H1 (cell line): ENCODE results near the gene KPNA6. TPM values are rescaled to one million over a fixed set of nuclear protein-coding genes. Genes with fewer than 3 reads are reported as not detected.

Experiments used
- CTCF ChIA-PET: fragments of 300-600 bp; sonication (Branson Sonifier 250); formaldehyde crosslinking; loops from one replicate; lab custom pipeline; 2021; ENCODE audit not compliant: partially characterized antibody; lab: Charles Lee
- POLR2A ChIA-PET: fragments of 300-600 bp; sonication (Branson Sonifier 250); formaldehyde crosslinking; loops from one replicate; lab custom pipeline; 2021; ENCODE audit warnings: inconsistent platforms; ENCODE audit not compliant: partially characterized antibody; lab: Charles Lee
- DNase-seq, 2 experiments: peaks; one replicate each; pipeline versions ENCODE4 v3.0.0 to v3.0.0-alpha.2; 2010 to 2022; ENCODE audit warnings: low spot score in 2 of 2, low read depth in 1 of 2, mixed read lengths in 1 of 2
- FAIRE-seq: peaks from 2 replicates; lab custom pipeline; 2011; peaks lifted over from hg19 to GRCh38; lab: Jason Lieb, UNC
- H2AFZ ChIP-seq: 2 replicates; pipeline ENCODE4 v1.8.1; 2012; ENCODE audit warnings: low read length, inconsistent platforms
- H2AK5ac ChIP-seq: 2 replicates; pipeline ENCODE4 v1.6.1; 2013; ENCODE audit warnings: low read depth, low read length
- H2BK120ac ChIP-seq: replicated peaks from 2 replicates; pipeline ENCODE3; 2013; ENCODE audit warnings: low read depth, low read length, inconsistent platforms
- H2BK12ac ChIP-seq: 2 replicates; pipeline ENCODE4 v1.6.1; 2013; ENCODE audit warnings: low read depth, low read length
- H2BK15ac ChIP-seq: 2 replicates; pipeline ENCODE4 v1.6.1; 2013; ENCODE audit warnings: low read length
- H2BK20ac ChIP-seq: 2 replicates; pipeline ENCODE4 v1.6.1; 2013; ENCODE audit warnings: low read length
- H2BK5ac ChIP-seq: 2 replicates; pipeline ENCODE4 v1.6.1; 2013; ENCODE audit warnings: low read depth, low read length
- H3K14ac ChIP-seq: 2 replicates; pipeline ENCODE4 v1.6.1; 2013; ENCODE audit warnings: inconsistent platforms; ENCODE audit not compliant: insufficient read length
- H3K18ac ChIP-seq: 2 replicates; pipeline ENCODE4 v1.6.1; 2013; ENCODE audit warnings: low read length; ENCODE audit errors: extremely low read depth
- H3K23ac ChIP-seq: 2 replicates; pipeline ENCODE4 v1.6.1; 2013; ENCODE audit warnings: inconsistent platforms; ENCODE audit not compliant: insufficient read length
- H3K23me2 ChIP-seq: 2 replicates; pipeline ENCODE4 v1.6.1; 2013; ENCODE audit warnings: low read depth, low read length
- H3K27ac ChIP-seq: 2 replicates; pipeline ENCODE4 v1.6.1; 2011; ENCODE audit warnings: low read depth, low read length, inconsistent platforms
- H3K27me3 ChIP-seq, 4 experiments: replicated peaks in 1 of 4; 1 replicate in 1 of 4; 2 replicates in 3 of 4; pipeline versions ENCODE4 v1.6.1 to v1.8.1; 2011 to 2013; ENCODE audit warnings: low read length in 3 of 4, mild to moderate bottlenecking in 3 of 4, inconsistent platforms in 2 of 4, mixed read lengths in 2 of 4, moderate library complexity in 1 of 4; ENCODE audit not compliant: control insufficient read depth in 3 of 4, insufficient read depth in 3 of 4; ENCODE audit errors: extremely low read depth in 1 of 4
- H3K36me3 ChIP-seq, 4 experiments: 2 replicates each; pipeline versions ENCODE4 v1.6.1 to v1.8.1; 2011 to 2013; ENCODE audit warnings: mild to moderate bottlenecking in 4 of 4, low read length in 3 of 4, moderate library complexity in 2 of 4, control low read depth in 1 of 4, inconsistent platforms in 1 of 4; ENCODE audit not compliant: insufficient read depth in 4 of 4, control insufficient read depth in 2 of 4
- H3K4ac ChIP-seq: replicated peaks from 2 replicates; pipeline ENCODE3; 2013; ENCODE audit warnings: low read length, low read depth, mixed read lengths, inconsistent platforms; ENCODE audit not compliant: insufficient read length
- H3K4me1 ChIP-seq, 4 experiments: replicated peaks in 1 of 4; 1 replicate in 1 of 4; 2 replicates in 3 of 4; pipeline versions ENCODE4 v1.6.1 to v1.8.1; 2011 to 2013; ENCODE audit warnings: low read length in 3 of 4, inconsistent platforms in 2 of 4, mixed read lengths in 1 of 4; ENCODE audit not compliant: insufficient read depth in 4 of 4, control insufficient read depth in 3 of 4
- H3K4me2 ChIP-seq, 2 experiments: 2 replicates each; pipeline versions ENCODE4 v1.6.1 to v1.8.1; 2011 to 2013; ENCODE audit warnings: low read depth in 2 of 2, low read length in 2 of 2, control low read depth in 1 of 2, inconsistent platforms in 1 of 2, mild to moderate bottlenecking in 1 of 2; ENCODE audit not compliant: insufficient read depth in 1 of 2
- H3K4me3 ChIP-seq, 4 experiments: fragments of 200-600, 300-600 bp in 1 of 4; sonication (generic), shearing (Covaris generic), sonication (Bioruptor Twin) in 1 of 4; 2 replicates each; pipeline versions ENCODE4 v1.5.1 to v1.8.1; 2011 to 2016; ENCODE audit warnings: low read length in 4 of 4, low read depth in 3 of 4, control low read depth in 2 of 4, inconsistent platforms in 2 of 4, mild to moderate bottlenecking in 2 of 4, mixed read lengths in 1 of 4, moderate library complexity in 1 of 4; ENCODE audit not compliant: insufficient read depth in 2 of 4; ENCODE audit errors: extremely low read depth in 1 of 4
- H3K56ac ChIP-seq: replicated peaks from 2 replicates; pipeline ENCODE3; 2013; ENCODE audit warnings: low read depth, mild to moderate bottlenecking, mixed read lengths, low read length, inconsistent platforms; ENCODE audit not compliant: insufficient read length
- H3K79me1 ChIP-seq: 2 replicates; pipeline ENCODE4 v1.6.1; 2013; ENCODE audit warnings: low read depth, low read length, control low read depth
- H3K79me2 ChIP-seq, 2 experiments: 2 replicates each; pipeline versions ENCODE4 v1.6.1 to v1.8.1; 2012 to 2013; ENCODE audit warnings: low read length in 2 of 2, mild to moderate bottlenecking in 2 of 2, inconsistent platforms in 1 of 2; ENCODE audit not compliant: insufficient read depth in 2 of 2, control insufficient read depth in 1 of 2
- H3K9ac ChIP-seq, 4 experiments: replicated peaks in 1 of 4; 1 replicate in 1 of 4; 2 replicates in 3 of 4; pipeline versions ENCODE4 v1.6.1 to v1.8.1; 2011 to 2013; ENCODE audit warnings: low read depth in 3 of 4, low read length in 3 of 4, control low read depth in 2 of 4, mild to moderate bottlenecking in 2 of 4, moderate library complexity in 2 of 4, inconsistent platforms in 1 of 4; ENCODE audit errors: extremely low read depth in 1 of 4
- H3K9me3 ChIP-seq, 2 experiments: 2 replicates each; pipeline versions ENCODE4 v1.6.1 to v1.8.1; 2012 to 2013; ENCODE audit warnings: mild to moderate bottlenecking in 2 of 2, moderate library complexity in 2 of 2, control low read depth in 1 of 2, inconsistent platforms in 1 of 2, low read depth in 1 of 2, low read length in 1 of 2, mixed read lengths in 1 of 2; ENCODE audit not compliant: insufficient read depth in 2 of 2
- H4K20me1 ChIP-seq, 2 experiments: replicated peaks in 1 of 2; 2 replicates each; pipeline versions ENCODE3 to v1.8.1; 2011 to 2013; ENCODE audit warnings: inconsistent platforms in 2 of 2, low read length in 2 of 2, mild to moderate bottlenecking in 1 of 2; ENCODE audit not compliant: insufficient read depth in 2 of 2, control insufficient read depth in 1 of 2
- H4K5ac ChIP-seq: 2 replicates; pipeline ENCODE4 v1.6.1; 2013; ENCODE audit warnings: low read length, low read depth, mixed read lengths, inconsistent platforms; ENCODE audit not compliant: insufficient read length
- H4K8ac ChIP-seq: 2 replicates; pipeline ENCODE4 v1.8.0; 2013; ENCODE audit warnings: mild to moderate bottlenecking, moderate library complexity, low read length, inconsistent platforms; ENCODE audit not compliant: insufficient read depth; ENCODE audit errors: extremely low read depth
- H4K91ac ChIP-seq: replicated peaks from 2 replicates; pipeline ENCODE3; 2013; ENCODE audit warnings: low read length, mixed read lengths, inconsistent platforms; ENCODE audit not compliant: insufficient read length
- EP300 ChIP-seq, 2 experiments: IDR thresholded peaks; 1 replicate in 1 of 2; 2 replicates in 1 of 2; pipeline ENCODE4 v1.6.1; 2011 to 2012; ENCODE audit warnings: low read depth in 2 of 2, low read length in 2 of 2, mild to moderate bottlenecking in 2 of 2, borderline replicate concordance in 1 of 2, inconsistent platforms in 1 of 2, moderate library complexity in 1 of 2
- KDM4A ChIP-seq: IDR thresholded peaks from one replicate; pipeline ENCODE4 v1.7.1; 2012; ENCODE audit warnings: low read depth, mild to moderate bottlenecking, moderate library complexity, low read length, inconsistent platforms; ENCODE audit not compliant: severe bottlenecking
- KDM5A ChIP-seq: fragments of 200-600 bp; IDR thresholded peaks from 2 replicates; pipeline ENCODE4 v1.7.1; 2012; ENCODE audit warnings: mild to moderate bottlenecking, low read length, inconsistent platforms, mixed read lengths
- RFX5 ChIP-seq: IDR thresholded peaks from 2 replicates; pipeline ENCODE4 v1.6.1; 2011; ENCODE audit warnings: low read depth, low read length, improper control_type of control experiment, borderline replicate concordance
- WGBS, 2 experiments: shearing (Covaris generic) in 1 of 2; methylation state at CpG; one replicate each; pipeline versions ENCODE4 v1.1.6 to v1.1.7; 2013 to 2015; ENCODE audit warnings: low lambda C conversion rate in 2 of 2, mixed read lengths in 2 of 2, inconsistent platforms in 1 of 2, low coverage in 1 of 2, missing lambda C conversion rate in 1 of 2; ENCODE audit not compliant: insufficient replicate concordance in 2 of 2, insufficient coverage in 1 of 2, insufficient read length in 1 of 2; ENCODE audit errors: extremely low coverage in 1 of 2, missing lambda C conversion rate in 1 of 2; 5-methylcytosine and 5-hydroxymethylcytosine counted together
- polyA plus RNA-seq, 7 experiments: library from polyadenylated mRNA; depleted of rRNA in 3 of 7; stranded (reverse) in 5 of 7; unstranded in 2 of 7; fragments of >200 nt in 5 of 7; fragments of 200-250 nt in 2 of 7; gene quantifications; 1 replicate in 5 of 7; 2 replicates in 1 of 7; 4 replicates in 1 of 7; pipeline versions ENCODE4 v1.2.1 to v1.2.3, GENCODE V29; 2011 to 2013; ENCODE audit warnings: missing spikeins in 2 of 7, mixed read lengths in 2 of 7
- total RNA-seq: library from RNA; stranded (reverse); fragmentation: NEBNext Ultra II Directional; extraction: Animal tissue kit (Norgen Biotek cat#: 25700); gene quantifications from 2 replicates; pipeline ENCODE4 v1.2.1, GENCODE V29; 2021

Gene KPNA6
- total and polyA plus RNA-seq, 2 of the 8 experiments (the other 6 are each of a cell fraction or from before 2014, with no cell fraction given) = 24.2 to 120 TPM

DNA sequence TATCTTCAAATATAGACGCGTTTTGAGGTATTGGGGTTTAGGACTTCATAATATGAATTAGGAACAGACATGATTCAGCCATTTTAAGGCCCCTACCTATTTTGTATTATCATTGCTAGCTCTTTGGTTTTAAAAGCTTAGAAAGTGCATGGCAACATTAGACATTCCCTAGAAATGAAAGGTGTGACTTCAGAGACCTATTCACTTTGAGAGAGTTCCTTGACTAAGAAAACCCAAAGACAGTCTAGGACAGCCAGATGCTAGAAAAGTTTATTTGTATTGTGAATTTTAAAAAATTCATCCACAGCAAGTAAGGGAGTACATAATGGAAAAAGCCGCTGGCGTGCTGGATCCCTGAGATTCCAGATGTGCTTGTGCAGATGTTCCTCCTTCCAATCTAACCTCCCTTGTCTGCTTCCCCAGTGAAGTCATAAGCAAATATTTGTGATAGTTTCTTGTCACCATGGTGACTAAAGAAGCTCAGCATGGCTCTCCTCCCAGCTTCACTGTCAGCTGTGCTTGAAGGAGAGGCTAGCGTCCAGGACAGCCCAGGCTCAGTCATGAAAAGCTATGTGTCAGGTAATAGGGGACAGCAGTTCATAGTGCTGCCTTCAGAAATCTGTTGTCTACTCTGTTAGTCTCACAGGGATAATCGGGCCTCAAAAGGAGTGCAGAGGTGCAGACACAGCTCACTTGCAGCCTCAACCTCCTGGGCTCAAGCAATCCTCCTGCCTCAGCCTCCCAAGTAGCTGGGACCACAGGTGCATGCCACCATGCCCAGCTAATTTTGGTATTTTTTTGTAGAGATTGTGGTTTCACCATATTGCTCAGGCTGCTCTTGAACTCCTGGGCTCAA, 34.8 kb downstream of the KPNA6 start:
- Histone ChIP-seq H3K36me3 (no peaks in the 10 kb centered on the region), H3K4me3 (no peak overlapping the region), H3K4me2 (no peak overlapping the region), H4K20me1 (peaks cover 4 to 12% of the 10 kb centered on the region in 2 experiments), H2BK120ac (no peak overlapping the region), H2BK5ac (no peak overlapping the region), H4K8ac (no peak overlapping the region), H3K27ac (no peak overlapping the region), H3K56ac (no peak overlapping the region), H3K9ac (no peak overlapping the region), H3K4ac (no peak overlapping the region), H2BK20ac (no peak overlapping the region), H2AK5ac (no peak overlapping the region), H4K5ac (no peak overlapping the region), H3K23ac (no peak overlapping the region), H3K79me1 (peaks cover 2% of the 10 kb centered on the region), H2BK12ac (no peak overlapping the region), H3K27me3 (no peaks in the 10 kb centered on the region), H2BK15ac (no peak overlapping the region), H4K91ac (no peak overlapping the region), H3K9me3 (no peaks in the 10 kb centered on the region), H3K4me1 (no peaks in the 10 kb centered on the region), H3K79me2 (peaks cover 0 to 66% of the 10 kb centered on the region in 2 experiments; a peak in 2 of 4 replicates), H3K18ac (no peak overlapping the region), H2AFZ (no peak overlapping the region), H3K23me2 (no peaks in the 10 kb centered on the region), H3K14ac (no peak overlapping the region)
- DNase-seq = no peak
- TF ChIP-seq KDM5A = no peak
- TF ChIP-seq RFX5 = no peak
- no peak for TF ChIP-seq KDM4A
- TF ChIP-seq EP300 (IDR thresholded peaks at IDR 0.05; ENCODE audit: borderline replicate concordance in 1 of 2, low read depth in 2 of 2, low read length in 2 of 2) = no peak
- ChIA-PET CTCF (interaction anchor here (0.9 to 1.4 kb wide), 5 partner anchors 14 to 792 kb away, joined by 3 to 5 read pairs (median 3); no protein-coding TSS in a partner anchor), POLR2A (interaction anchor here (0.6 to 1.4 kb wide), 5 partner anchors 11 to 216 kb away, joined by 3 to 6 read pairs (median 3); partner anchors contain the start of gene TXLNA)
- 86% methylated on average over 6 of the region's 6 CpGs; no CpG with 5 or more reads in 1 of the 2 experiments for WGBS, 2 experiments
- FAIRE-seq = no peak
